ENCODE results near the gene HEATR3.

DNA sequence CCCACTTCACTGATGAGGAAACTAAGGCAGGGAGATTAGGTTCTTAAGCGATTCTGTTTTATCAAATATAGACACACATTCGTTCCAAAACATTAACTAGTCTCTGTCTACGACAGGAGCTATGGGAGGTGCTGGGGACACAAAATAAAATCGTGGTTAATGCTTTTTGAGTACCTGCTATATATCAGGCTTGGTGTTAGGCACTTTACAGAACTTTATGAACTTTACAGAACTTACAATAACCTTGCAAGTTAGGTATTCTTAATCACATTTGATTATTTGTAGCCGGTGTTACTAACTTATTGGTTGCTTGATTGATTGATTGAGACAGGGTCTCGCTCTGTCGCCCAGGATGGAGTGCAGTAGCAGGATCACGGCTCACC, 538 bp upstream of the HEATR3 start:
- TF ChIP-seq ZNF274 (IDR thresholded peaks at IDR 0.05; ENCODE audit: low read depth, low read length) (no peak), YY1 (IDR thresholded peaks at IDR 0.05; ENCODE audit: insufficient read depth, insufficient read length) (no peak)

Measured in NT2/D1 (cell line).